Urothelium cell line (cell line): ENCODE results near the gene FBLN2.

Experiments used
- DNase-seq: peaks from one replicate; pipeline ENCODE4 v3.0.0; 2011; ENCODE audit warnings: low spot score, mixed read lengths
- FAIRE-seq: peaks from 2 replicates; lab custom pipeline; 2011; peaks lifted over from hg19 to GRCh38; lab: Jason Lieb, UNC

FBLN2 gene

DNA sequence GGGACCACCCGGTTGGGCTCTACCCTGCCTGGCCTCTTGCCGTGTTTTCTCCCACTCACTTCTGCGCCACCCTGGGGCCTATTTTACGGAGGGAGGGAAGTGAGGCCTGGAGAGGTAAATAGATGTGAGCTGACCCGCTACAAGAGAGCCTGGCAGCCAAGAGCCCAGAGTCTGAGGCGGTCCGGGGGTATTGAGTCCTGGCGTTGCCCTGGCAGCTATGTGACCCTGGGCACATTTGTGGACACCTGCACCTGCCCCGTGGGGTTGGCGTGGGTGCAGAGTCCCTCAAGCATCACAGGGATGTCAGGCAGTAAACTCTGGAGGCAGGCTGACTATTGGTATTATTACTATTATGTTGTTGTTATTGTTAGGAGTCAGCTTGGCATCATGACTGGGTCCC, 85.7 kb downstream of the FBLN2 start:
- FAIRE-seq (no peak), DNase-seq (no peak)

DNA sequence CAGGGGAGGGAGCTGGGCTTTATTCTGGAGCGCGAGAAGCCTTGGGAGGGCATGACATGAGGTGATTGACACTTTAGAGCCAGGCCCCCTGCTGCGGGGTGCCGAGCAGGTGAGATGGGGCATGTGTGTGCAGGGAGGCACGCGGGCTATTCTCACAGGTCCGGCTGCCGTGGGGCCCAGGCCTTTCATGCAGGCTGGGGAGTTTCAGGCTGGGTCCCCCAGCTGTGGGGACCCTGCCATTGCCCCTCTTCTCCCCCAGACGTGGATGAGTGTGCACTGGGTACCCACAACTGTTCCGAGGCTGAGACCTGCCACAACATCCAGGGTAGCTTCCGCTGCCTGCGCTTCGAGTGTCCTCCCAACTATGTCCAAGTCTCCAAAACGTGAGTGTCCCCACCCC, 87.3 kb downstream of the FBLN2 start:
- FAIRE-seq (no peak), DNase-seq (no peak)

DNA sequence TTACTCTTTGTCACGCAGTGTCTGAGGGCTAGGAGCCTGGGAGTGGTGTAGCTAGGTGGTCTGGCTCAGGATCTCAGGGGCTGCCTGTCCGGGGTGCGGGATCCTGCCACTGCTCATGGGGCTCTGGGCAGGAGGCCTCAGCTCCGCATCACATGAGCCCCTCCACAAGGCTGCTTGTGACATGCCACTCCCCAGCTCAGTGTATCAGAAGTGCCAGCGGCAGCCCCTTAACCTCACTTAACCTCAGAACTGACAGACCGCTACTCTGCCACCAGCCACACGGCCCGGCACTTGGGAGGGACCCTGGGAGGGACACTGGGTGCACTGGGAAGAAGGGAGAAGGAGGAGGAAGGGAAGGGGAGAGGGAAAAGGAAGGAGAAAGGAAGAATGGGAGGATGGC, 87.9 kb downstream of the FBLN2 start:
- FAIRE-seq (no peak), DNase-seq (no peak)

DNA sequence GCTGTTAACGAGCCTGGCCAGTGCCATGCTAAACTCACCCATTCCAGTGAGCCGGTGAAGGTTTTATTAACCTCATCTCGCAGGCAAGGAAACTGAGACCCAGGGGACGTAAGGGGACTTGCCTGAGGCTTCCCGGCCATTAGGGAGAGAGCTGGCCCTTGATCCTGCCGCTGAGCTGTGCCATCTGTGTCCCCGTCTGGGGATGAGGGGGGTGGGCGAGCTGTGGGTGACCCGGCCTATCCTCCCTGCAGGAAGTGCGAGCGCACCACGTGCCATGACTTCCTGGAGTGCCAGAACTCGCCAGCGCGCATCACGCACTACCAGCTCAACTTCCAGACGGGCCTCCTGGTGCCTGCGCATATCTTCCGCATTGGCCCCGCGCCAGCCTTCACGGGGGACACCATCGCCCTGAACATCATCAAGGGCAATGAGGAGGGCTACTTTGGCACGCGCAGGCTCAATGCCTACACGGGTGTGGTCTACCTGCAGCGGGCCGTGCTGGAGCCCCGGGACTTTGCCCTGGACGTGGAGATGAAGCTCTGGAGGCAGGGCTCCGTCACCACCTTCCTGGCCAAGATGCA, 88.5 kb downstream of the FBLN2 start:
- DNase-seq (no peak), FAIRE-seq (no peak)

DNA sequence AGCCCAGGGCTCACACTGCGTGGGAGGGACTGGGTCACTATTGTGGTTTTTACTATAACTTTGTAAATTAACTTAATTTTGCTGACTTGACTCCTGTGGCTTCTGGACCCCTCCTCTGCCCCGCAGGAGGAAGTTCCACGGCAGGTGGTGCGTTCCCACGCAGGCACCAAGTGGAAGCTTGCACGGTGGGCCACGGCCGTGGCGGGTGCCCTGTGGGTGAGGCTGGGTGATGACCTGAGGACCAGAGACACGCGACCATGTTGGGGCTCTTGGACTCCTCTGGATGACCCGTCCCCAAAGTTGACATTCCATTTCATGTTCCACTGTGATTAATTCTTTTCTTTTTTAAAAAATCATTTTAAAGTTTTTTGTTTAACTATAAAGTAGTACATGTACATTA, 89.0 kb downstream of the FBLN2 start:
- FAIRE-seq (no peak), DNase-seq (no peak)

DNA sequence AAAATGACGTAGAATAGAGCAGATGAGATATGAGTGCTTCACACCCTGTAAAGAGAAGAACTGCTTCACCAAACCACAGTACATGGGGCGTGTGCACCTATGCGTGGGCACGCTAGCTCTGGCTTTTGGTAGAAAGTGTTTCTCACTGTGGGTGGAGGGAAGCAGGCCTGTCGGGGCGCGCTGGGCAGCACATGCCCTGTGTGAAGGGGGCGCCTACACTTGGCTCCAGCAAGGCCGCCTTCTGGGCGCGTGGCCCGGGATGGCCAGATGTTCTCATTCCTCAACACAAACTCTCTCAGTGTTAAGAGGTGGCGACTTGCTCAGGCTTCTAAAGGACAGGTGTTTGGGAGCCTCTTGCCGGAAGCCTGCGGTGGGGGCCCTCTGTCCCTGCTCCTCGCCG, 90.0 kb downstream of the FBLN2 start:
- DNase-seq (no peak), FAIRE-seq (no peak)

DNA sequence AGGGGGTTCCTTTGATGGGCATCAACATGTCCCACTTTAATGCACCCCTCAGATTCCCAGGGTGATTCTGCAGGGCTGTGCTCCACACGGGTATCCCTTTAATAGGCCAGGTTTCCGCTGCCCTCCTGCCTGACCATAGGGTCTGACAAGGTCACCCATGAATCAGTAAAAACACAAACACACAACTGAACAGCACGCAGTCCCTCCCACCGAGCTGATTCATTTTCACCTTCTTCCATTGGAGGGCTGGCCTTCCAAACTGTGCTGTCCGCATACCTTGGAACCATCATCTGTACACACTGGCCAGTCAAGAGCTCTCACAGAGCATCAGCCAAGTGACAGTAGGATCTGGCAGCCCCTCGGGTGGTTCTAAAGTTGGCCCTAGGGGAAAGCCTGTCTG, 93.7 kb downstream of the FBLN2 start:
- no peak for DNase-seq
- FAIRE-seq = no peak

DNA sequence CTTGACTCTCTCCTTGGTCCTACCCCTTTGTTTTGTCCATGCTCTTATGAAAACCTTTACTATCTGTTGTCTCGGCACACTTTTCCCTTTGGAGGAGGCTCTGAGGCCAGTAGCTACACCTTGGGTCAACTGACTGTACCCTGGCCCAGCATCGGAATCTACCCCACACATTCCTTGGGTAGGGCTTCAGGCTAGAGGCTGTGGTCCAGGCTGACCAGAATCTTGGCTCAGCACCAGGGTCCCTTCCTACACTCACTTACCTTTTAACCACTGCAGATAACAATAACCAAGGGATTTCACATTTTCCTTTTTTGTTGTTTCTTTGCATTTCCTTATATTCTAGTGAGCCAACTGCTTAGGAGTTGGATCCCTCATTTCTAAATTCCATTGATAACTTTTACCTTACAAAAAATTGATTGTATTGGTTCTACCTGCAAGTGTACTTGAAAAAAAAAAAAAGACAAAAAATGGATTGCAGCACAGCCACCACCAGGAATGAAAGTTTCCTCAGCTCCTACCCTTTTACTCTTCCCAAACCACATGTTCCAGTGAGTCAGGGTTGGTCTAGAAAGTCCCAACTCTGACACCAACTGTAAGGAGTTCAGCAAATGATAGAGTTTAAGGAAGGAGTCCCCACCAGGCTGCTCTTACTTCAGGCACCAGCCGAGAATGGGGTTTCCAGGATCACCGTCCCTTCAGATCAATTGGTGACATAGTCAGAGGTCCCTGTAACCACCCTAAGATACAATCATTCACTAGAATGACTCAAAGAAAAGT, 95.6 kb downstream of the FBLN2 start:
- FAIRE-seq = no peak
- no peak for DNase-seq

DNA sequence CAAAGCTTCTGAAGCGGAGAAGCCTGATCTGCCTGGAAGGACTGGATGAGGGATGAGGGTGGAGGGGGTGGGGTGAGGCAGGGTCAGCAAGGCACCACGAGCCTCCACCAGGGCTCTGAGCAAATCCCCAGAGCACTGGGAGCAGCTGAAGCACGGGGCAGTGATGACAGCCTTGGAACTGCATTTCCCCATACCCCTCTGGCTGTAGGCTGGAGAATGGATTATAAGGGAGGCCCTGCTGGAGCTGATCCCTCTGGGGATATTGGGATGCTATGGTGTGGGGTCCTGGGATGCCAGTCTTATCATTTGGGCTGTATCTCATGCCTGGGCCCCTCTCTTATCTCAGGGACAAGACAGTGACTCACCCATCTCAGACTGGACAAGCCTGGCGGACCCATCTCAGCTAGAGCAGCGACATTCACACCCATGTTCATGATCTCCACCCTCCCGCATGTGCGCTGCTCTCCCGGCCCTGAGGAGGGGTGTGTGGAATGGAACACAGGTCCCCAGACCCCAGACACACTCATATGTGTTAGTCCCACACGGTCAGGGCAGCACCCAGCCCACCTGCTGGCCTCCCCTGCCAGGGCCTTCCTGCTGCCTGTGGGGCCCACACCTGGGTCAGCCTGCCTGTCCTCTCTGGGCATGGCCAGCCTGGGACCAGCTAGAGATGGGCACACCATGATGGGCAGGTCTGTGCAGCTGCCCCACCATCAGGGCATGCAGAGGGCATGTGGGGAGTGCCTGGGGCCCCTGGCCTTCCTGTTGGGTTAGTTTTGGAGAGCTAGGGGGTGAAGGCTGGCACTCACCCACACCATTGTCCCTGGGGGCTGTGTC, 97.1 kb downstream of the FBLN2 start:
- FAIRE-seq = no peak
- DNase-seq = no peak

DNA sequence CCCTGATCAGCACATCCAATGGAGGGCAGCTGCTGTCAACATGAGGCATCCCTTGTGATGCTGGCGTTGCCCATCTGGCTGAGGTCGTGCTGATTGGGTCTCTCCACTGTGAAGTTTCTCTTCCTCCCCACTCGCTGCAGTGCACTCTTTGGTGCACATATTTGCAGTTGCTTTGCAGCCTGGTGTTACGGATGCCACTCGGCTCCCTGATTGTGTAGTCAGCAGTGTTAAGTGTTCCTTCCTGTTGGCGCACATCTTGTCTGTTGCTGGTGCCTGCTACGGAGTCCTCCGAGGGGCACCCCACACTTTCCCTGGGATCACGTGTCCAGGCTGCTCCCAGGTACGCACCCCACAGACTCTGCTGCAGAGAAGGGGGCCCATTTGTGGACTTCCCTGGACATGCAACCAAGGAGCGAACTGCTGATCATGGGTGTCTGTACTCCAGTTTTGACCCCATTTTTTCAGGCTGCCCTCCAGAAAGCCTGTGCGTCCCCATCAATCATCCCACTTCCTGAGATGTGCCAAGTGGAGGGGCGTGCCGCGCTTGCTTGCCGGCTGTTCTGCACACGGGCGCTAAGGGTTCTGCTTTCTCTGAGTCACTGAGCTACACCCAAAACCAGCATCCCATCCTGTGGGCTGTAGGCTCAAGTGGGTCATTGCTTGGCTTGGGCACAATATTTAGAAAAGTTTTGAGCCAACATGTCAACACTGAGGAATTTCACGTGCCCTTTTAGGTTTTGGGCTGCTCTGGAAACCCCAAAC, 98.6 kb downstream of the FBLN2 start:
- DNase-seq (peak; percentile 66), FAIRE-seq (no peak)

DNA sequence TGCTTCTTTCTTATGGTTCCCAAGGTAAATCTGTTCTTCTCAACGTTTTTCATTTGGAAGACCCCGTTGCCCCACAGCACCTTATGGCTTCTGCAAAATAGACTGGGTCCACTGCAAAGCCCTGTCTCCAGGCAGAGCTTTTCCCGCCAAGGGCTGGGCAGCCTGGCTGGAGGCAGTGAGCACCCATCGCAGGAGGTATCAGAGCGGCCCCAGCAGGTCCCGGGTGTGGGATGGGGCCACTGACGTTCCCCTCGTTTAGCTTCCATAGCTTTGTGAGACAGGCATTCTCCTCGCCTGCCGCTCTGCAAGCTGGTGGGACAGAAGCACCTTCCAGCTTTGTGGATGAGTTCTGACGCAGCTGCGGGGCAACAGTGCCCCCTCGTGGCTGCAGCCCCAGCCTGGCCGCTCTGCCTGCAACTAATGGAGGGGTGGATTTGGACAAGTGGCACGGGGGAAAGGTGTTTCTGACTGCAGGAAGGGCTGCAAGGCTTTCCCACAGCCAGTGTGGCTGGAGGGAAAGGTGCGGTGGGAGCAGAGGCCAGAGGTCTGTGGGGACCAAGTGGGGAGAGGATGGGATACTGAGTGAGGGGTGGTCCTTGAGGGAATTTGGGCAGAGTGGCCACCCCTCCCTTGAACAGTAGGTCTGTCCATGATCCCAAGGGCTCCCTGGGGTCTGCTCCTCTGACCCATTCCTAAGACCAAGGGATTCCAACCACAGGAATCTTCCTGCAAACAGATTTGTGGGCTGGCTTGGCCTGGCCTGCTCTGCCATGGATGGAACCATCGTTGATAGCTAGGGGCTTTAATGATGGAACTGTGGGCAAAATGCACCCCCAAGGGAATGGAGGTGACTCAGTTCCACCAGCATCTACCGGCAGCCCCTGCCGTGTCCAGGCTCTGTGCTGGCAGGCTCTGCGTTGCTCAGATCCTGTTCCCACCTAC, 99.4 kb downstream of the FBLN2 start:
- peak; percentile 93 for FAIRE-seq
- peak; percentile 90 for DNase-seq

DNA sequence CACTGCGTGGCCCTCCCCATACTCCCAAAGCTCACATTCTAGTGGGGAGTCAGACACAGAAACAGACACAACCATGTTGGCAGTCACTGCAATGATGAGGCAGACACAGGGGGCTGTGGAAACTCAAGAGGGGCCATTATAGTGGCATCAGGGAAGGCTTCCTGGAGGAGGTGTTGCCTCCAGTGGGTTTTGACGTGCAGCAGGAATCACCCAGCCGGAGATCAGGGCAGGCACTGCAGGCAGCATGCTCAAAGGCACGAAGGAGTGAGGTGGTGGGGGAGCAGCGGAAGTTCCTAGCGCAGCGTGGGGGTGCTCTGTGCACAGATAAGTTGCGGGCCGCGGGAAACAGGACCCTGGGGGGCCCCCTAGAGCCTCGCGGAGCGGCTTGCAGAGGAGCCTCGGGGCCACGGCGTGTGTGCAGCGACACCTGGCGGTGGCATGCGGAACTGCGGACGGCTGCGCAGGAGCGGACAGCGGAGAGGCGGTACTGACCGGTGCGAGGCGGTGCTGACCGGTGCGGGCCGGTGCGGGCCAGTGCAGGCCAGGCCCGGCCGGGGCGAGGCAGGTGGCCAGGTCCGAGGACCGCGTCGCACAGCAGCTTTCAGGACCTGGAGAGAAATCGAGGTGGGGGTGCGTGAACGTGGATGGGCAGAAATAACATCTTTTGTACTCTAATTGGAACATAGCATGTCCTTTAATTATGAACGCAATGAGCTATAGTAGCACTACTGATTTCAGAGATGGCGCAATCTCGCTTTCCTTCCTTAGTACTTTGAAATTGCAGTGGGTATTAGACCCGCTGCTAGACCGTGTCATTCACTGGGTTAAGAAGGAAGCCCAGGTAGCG, 101.5 kb downstream of the FBLN2 start:
- DNase-seq (peak; percentile 91), FAIRE-seq (peak; percentile 80)

DNA sequence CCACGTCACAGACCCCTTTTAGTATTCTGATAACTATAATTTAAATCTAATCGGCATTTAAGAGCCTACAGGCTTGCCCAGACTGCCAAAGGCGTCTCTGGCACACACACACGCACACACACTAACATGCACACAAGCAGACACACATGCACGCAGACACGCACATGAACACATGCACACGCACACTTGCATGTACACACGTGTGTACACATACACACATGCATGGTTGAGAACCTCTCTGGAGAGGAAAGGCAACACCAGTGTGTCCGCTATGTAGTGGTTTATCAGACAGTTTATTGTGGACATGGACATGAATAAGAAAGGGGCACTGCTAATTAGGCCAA, 102.1 kb downstream of the FBLN2 start:
- DNase-seq = no peak
- FAIRE-seq = peak; percentile 50

DNA sequence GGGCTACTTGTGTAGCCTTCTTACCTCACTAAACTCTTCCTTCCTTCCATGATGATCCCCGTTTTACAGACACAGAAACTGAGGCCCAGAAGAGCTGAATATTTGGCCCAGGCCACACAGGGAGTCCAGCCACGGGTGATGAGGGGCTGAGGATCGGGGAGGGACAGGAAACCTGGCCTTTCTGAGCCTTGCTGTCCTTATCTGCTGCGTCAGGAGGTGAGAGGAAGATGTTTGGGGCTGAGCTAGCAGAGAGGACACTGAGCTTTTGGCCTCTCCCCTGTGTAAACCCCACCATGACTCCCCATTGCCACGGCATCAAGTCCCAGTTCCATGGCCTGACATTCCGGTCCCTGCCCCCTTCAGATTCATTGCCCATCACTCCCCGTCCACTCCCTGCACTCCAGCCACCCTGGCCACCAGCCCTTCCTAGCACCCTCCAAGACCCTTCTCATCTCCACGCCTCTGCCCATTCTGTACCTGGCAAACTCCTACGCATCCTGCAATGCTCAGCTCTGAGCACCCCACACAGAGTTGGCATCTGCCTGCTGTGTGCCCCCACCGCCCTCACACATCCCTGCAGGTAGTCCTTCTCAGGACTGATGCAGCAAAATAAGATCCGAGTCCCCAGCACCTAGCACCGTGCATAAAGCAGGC, 103.0 kb downstream of the FBLN2 start:
- FAIRE-seq (no peak), DNase-seq (no peak)

DNA sequence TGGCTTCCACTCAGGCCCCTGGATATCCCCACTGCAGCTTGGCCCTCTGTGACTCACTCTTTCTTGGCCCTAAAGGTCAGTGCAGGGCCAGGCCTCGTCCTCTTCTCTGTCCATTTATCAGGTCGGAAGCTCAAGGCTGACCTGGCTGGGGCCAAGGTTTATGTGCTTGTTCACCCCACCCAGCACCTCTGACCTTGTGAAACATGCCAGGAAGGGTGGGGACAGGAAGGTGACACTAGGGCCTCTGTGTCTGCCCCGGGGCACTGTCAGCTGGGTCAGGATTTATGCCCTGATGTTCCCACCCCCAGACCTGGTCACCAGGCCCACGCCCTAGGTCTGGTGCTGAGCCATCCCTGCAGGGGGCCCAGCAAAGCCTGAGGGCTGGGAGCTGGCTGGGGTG, 103.8 kb downstream of the FBLN2 start:
- DNase-seq = no peak
- no peak for FAIRE-seq

DNA sequence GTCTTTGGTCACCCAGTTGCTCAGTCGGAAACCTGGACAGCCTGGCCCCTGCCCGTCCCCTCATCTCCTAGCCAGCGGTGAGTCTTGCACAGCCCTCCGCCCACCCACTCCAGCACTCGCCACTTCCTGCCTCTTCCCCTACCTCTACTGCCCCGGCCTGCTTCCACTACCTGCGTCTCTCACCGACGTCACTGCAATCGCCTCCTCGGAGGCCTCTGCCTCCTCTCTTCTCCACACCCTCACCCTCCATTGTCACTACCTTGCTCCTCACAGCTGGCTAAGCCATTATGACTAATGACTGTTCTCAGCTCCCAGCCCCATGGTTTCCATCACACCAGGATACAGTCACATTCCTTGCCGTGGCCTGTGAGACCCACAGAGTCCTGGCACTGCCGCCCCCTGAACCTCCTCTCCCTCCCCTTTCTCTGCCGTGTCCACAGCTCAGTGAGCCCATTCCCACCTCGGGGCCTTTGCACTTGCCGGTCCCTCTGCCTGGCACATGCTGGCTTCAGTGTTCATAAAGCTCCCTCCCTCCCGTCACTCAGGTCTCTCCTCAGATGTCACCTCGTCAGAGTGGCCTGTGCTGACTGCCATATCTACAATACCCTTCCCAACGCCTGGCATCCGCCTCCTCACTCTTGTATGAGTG, 104.8 kb downstream of the FBLN2 start:
- DNase-seq = no peak
- no peak for FAIRE-seq

DNA sequence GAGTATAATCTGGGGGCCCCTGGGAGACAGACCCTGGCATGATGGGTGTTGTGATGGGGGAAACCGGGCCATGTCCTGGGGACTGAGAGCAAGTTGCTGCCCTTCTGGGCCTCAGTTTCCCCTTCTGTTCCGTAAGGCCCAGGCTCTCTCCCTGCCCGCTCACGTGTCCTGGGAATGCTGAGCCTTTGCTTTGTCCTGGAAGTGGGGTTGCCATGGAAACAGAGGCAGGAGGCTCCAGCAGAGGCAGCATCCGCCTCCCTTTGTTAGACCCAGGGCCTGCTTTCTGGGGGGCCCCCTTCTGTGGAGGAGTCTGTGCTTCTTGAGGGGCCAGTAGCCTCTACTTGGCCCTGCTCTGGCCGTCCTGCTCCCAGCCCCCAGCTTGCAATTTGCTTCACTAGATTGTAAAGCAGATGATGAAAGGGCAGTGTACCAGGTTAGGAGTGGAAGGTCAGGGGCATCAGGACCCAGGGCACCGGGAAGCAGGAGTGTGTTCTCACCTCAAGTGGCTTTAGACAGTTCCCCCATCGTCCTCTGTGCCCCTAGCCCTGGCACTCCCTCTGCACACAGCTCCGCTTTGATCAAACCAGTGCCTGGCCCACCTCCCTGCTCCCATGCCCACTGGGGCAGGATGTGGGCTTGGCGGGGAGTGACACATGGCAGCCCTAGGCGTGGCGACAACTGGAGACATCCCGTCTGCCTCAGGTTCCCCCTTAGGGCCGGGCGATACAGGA, 105.6 kb downstream of the FBLN2 start:
- no peak for FAIRE-seq

More for the DNA sequence above, 105.6 kb downstream of the FBLN2 start:
- no peak for DNase-seq
